PC-3 (cell line): ENCODE measurements around the gene PSMB9. TPM values are rescaled to one million over a fixed set of nuclear protein-coding genes. Genes with fewer than 3 reads are reported as not detected.

Experiments
- ATAC-seq: fragments of 200-7000 bp; cut with Tn5 transposase; 2 replicates; pipeline ENCODE4 v1.9.1; 2020; ENCODE audit warnings: mild to moderate bottlenecking, moderate library complexity
- BruUV-seq: library from RNA; stranded (reverse); fragments of 400-500 nt; replicated peaks from 2 replicates; lab custom pipeline; 2021; lab: Mats Ljungman, UMichigan
- CTCF ChIA-PET: fragments of 300-600 bp; sonication (Branson Sonifier 250); formaldehyde crosslinking; loops from one replicate; lab custom pipeline; 2022; ENCODE audit warnings: antibody characterized with exemption; lab: Charles Lee
- POLR2A ChIA-PET: fragments of 300-600 bp; sonication (Branson Sonifier 250); formaldehyde crosslinking; loops from one replicate; lab custom pipeline; 2022; ENCODE audit warnings: antibody characterized with exemption; ENCODE audit not compliant: unreplicated experiment; lab: Charles Lee
- DNase-seq: peaks from one replicate; pipeline ENCODE4 v3.0.0-alpha.2; 2015
- H2AFZ ChIP-seq: fragments of 300-600 bp; sonication (generic); 2 replicates; pipeline ENCODE4 v1.6.0; 2016; ENCODE audit warnings: antibody characterized with exemption, low read length
- H3F3A ChIP-seq: fragments of 300-600 bp; sonication (generic); one replicate; pipeline ENCODE4 v1.6.0; 2017; ENCODE audit warnings: antibody characterized with exemption, low read length, control low read depth, mild to moderate bottlenecking; ENCODE audit not compliant: unreplicated experiment
- H3K27ac ChIP-seq: fragments of 300-600 bp; sonication (generic); 2 replicates; pipeline ENCODE4 v1.5.1; 2016; ENCODE audit warnings: mild to moderate bottlenecking, low read length
- H3K27me3 ChIP-seq: fragments of 300-600 bp; sonication (generic); 2 replicates; pipeline ENCODE4 v1.6.1; 2016; ENCODE audit warnings: low read length, mixed read lengths
- H3K36me3 ChIP-seq: fragments of 300-600 bp; sonication (generic); 2 replicates; pipeline ENCODE4 v1.6.1; 2016; ENCODE audit warnings: low read depth, mixed run types, low read length, mixed read lengths
- H3K4me1 ChIP-seq: fragments of 300-600 bp; sonication (generic); 2 replicates; pipeline ENCODE4 v1.5.1; 2016; ENCODE audit warnings: low read length; ENCODE audit not compliant: insufficient read depth
- H3K4me2 ChIP-seq: fragments of 300-600 bp; sonication (generic); 2 replicates; pipeline ENCODE4 v1.6.0; 2016; ENCODE audit warnings: low read length
- H3K4me3 ChIP-seq: fragments of 300-600 bp; sonication (generic); 2 replicates; pipeline ENCODE4 v1.5.1; 2016; ENCODE audit warnings: mild to moderate bottlenecking, low read length, mixed read lengths
- H3K79me2 ChIP-seq: fragments of 300-600 bp; sonication (generic); 2 replicates; pipeline ENCODE4 v1.6.1; 2017; ENCODE audit warnings: low read length, mixed read lengths
- H3K9ac ChIP-seq: fragments of 300-600 bp; sonication (generic); 2 replicates; pipeline ENCODE4 v1.6.0; 2016; ENCODE audit warnings: mild to moderate bottlenecking, low read length
- H3K9me2 ChIP-seq: fragments of 300-600 bp; sonication (generic); replicated peaks from 2 replicates; pipeline ENCODE4 v1.6.1; 2016; ENCODE audit warnings: mixed run types, low read length, mixed read lengths
- H3K9me3 ChIP-seq: fragments of 300-600 bp; sonication (generic); 2 replicates; pipeline ENCODE4 v1.6.1; 2016; ENCODE audit warnings: low read length, mixed read lengths
- H4K20me1 ChIP-seq: fragments of 300-600 bp; sonication (generic); 2 replicates; pipeline ENCODE4 v1.6.1; 2016; ENCODE audit warnings: low read length, mixed read lengths
- CTCF ChIP-seq: fragments of 300-600 bp; sonication (generic); conservative IDR thresholded peaks from 2 replicates; pipeline ENCODE4 v1.5.1; 2017; ENCODE audit warnings: antibody characterized with exemption, low read depth, mild to moderate bottlenecking, low read length
- EZH2 ChIP-seq: fragments of 300-600 bp; sonication (generic); IDR thresholded peaks from one replicate; pipeline ENCODE4 v1.6.1; 2017; ENCODE audit warnings: antibody characterized with exemption, mild to moderate bottlenecking, low read length; ENCODE audit not compliant: unreplicated experiment
- EZH2phosphoT487 ChIP-seq: fragments of 300-600 bp; sonication (generic); IDR thresholded peaks from 2 replicates; pipeline ENCODE4 v1.6.1; 2018; ENCODE audit warnings: mild to moderate bottlenecking, antibody characterized with exemption, low read length, borderline replicate concordance
- intact Hi-C: fragments of 100-400 bp; cut with micrococcal nuclease; formaldehyde crosslinking; loops from 2 replicates; pipeline ENCODE4 v1.9.0; 2023
- total RNA-seq: library from RNA; depleted of rRNA; stranded (reverse); fragments of >200 nt; gene quantifications from 2 replicates; pipeline ENCODE4 v1.2.3, GENCODE V29; 2014

The PSMB9 gene
- total RNA-seq, 1 experiment from 2014 or later: 1.5 TPM

- Histone ChIP-seq H3K4me1 (no peaks in the 10 kb centered on the region), H3K36me3 (peaks cover 14% of the 10 kb centered on the region), H3K79me2 (no peaks in the 10 kb centered on the region), H3K9me2 (no peaks in the 10 kb centered on the region), H3K9ac (no peak overlapping the region), H4K20me1 (no peaks in the 10 kb centered on the region), H3K4me2 (no peak overlapping the region), H2AFZ (no peak overlapping the region), H3K9me3 (no peaks in the 10 kb centered on the region), H3K27me3 (no peaks in the 10 kb centered on the region), H3F3A (no peaks in the 10 kb centered on the region), H3K27ac (no peak overlapping the region), H3K4me3 (no peak overlapping the region)
- intact Hi-C loops: no loop called here
- ATAC-seq (no peak), DNase-seq (no peak)
- no TSS peak for BruUV-seq
- no peak for TF ChIP-seq EZH2phosphoT487
- no peak for TF ChIP-seq CTCF
- TF ChIP-seq EZH2: no peak
- ChIA-PET POLR2A (no interaction called here), CTCF (no interaction called here)
Measured at GRCh38 chr6:32829495-32829894, 24.5 kb upstream of the PSMB9 start.

GRCh38 chr6:32830017-32830416 lies 24.0 kb upstream of the PSMB9 start:
- ATAC-seq: no peak
- Histone ChIP-seq H3K9ac (no peak overlapping the region), H3K9me3 (no peaks in the 10 kb centered on the region), H3K4me1 (no peaks in the 10 kb centered on the region), H3K4me2 (no peak overlapping the region), H3K4me3 (no peak overlapping the region), H2AFZ (no peak overlapping the region), H3K27me3 (no peaks in the 10 kb centered on the region), H3K9me2 (no peaks in the 10 kb centered on the region), H4K20me1 (no peaks in the 10 kb centered on the region), H3K36me3 (peaks cover 14% of the 10 kb centered on the region), H3F3A (no peaks in the 10 kb centered on the region), H3K79me2 (no peaks in the 10 kb centered on the region), H3K27ac (no peak overlapping the region)
- TF ChIP-seq CTCF: no peak
- no peak for TF ChIP-seq EZH2phosphoT487
- no peak for TF ChIP-seq EZH2
- ChIA-PET CTCF (no interaction called here), POLR2A (no interaction called here)
- no peak for DNase-seq
- no TSS peak for BruUV-seq
- intact Hi-C loops: no loop called here

- intact Hi-C loops: no loop called here
- no peak overlapping the region for H2AFZ ChIP-seq
- no peaks in the 10 kb centered on the region for H3K9me2 ChIP-seq
- POLR2A ChIA-PET: no interaction called here
- CTCF ChIA-PET: interaction anchor here (1.1 kb wide), 1 partner anchor 10 kb away, joined by 3 read pairs; no protein-coding TSS in a partner anchor
- H3K4me2 ChIP-seq: no peak overlapping the region
- no peaks in the 10 kb centered on the region for H3K4me1 ChIP-seq
- H3K27ac ChIP-seq: no peak overlapping the region
- ATAC-seq (no peak), DNase-seq (no peak)
- H3K36me3 ChIP-seq: peaks cover 14% of the 10 kb centered on the region
- H4K20me1 ChIP-seq: no peaks in the 10 kb centered on the region
- BruUV-seq: no TSS peak
- H3K9ac ChIP-seq: no peak overlapping the region
- no peak overlapping the region for H3K4me3 ChIP-seq
- H3K79me2 ChIP-seq: 0 out of 2 replicates have a peak, but pooled peaks cover under 1% of the 10 kb centered on the region
- no peaks in the 10 kb centered on the region for H3K27me3 ChIP-seq
- H3F3A ChIP-seq: no peaks in the 10 kb centered on the region
- TF ChIP-seq EZH2 (no peak), CTCF (no peak), EZH2phosphoT487 (no peak)
- no peaks in the 10 kb centered on the region for H3K9me3 ChIP-seq
Measured at GRCh38 chr6:32830936-32831335, 23.1 kb upstream of the PSMB9 start.
